ENCODE measurements around the gene MAZ. TPM values are rescaled to one million over a fixed set of nuclear protein-coding genes. Genes with fewer than 3 reads are reported as not detected.

MAZ gene
- total and polyA plus RNA-seq, 7 experiments from 2014 or later = 36.9 to 424 (median 202) TPM

GRCh38 chr16:29812754-29813643 is 6.7 kb downstream of the MAZ start:
- ChIA-PET CTCF (no interaction called here), POLR2A (interaction anchor here (0.9 to 4.0 kb wide), 9 partner anchors 8 to 253 kb away, joined by 3 to 28 read pairs (median 4); partner anchors contain the start of genes ALDOA, KIF22 and MVP)
- ATAC-seq = no peak
- H3K9me3 Mint-ChIP-seq = peaks cover 0 to 7% (median 0%) of the 10 kb centered on the region in 11 donors
- H3K4me1 Mint-ChIP-seq = peaks cover 31 to 75% (median 61%) of the 10 kb centered on the region in 7 donors
- Histone ChIP-seq H3K27ac (ENCODE audit: low read depth, low read length) (no peak overlapping the region), H3K9me3 (ENCODE audit: control insufficient read depth in 2 of 3, low read length in 3 of 3) (no peaks in the 10 kb centered on the region), H3K4me1 (ENCODE audit: control insufficient read depth in 2 of 2, insufficient read depth in 2 of 2, low read length in 2 of 2) (peaks cover 44 to 50% of the 10 kb centered on the region in 2 donors), H3K36me3 (ENCODE audit: control insufficient read depth in 2 of 3, insufficient read depth in 3 of 3, low read length in 3 of 3) (peaks cover 0 to 16% (median 8%) of the 10 kb centered on the region in 3 experiments), H3K27me3 (ENCODE audit: control insufficient read depth in 2 of 2, insufficient read depth in 2 of 2, low read length in 2 of 2) (no peaks in the 10 kb centered on the region), H3K4me3 (ENCODE audit: low read length) (no peak overlapping the region)
- intact Hi-C loops (cut with micrococcal nuclease) = loop anchor here in 1 of 2 donors (10.0 kb wide), 1 partner anchor 218 kb away; no protein-coding TSS in a partner anchor
- H3K27me3 Mint-ChIP-seq = peaks cover 0 to 23% (median 0%) of the 10 kb centered on the region in 5 donors
- H3K4me3 Mint-ChIP-seq = peak overlapping the region; percentile 71 to 96 (median 90)
- peak overlapping the region in 5 of 9 donors; percentile 14 to 80 (median 22) for H3K27ac Mint-ChIP-seq
- no peak for DNase-seq
- peaks cover 0 to 30% (median 4%) of the 10 kb centered on the region in 5 donors for H3K36me3 Mint-ChIP-seq

DNA sequence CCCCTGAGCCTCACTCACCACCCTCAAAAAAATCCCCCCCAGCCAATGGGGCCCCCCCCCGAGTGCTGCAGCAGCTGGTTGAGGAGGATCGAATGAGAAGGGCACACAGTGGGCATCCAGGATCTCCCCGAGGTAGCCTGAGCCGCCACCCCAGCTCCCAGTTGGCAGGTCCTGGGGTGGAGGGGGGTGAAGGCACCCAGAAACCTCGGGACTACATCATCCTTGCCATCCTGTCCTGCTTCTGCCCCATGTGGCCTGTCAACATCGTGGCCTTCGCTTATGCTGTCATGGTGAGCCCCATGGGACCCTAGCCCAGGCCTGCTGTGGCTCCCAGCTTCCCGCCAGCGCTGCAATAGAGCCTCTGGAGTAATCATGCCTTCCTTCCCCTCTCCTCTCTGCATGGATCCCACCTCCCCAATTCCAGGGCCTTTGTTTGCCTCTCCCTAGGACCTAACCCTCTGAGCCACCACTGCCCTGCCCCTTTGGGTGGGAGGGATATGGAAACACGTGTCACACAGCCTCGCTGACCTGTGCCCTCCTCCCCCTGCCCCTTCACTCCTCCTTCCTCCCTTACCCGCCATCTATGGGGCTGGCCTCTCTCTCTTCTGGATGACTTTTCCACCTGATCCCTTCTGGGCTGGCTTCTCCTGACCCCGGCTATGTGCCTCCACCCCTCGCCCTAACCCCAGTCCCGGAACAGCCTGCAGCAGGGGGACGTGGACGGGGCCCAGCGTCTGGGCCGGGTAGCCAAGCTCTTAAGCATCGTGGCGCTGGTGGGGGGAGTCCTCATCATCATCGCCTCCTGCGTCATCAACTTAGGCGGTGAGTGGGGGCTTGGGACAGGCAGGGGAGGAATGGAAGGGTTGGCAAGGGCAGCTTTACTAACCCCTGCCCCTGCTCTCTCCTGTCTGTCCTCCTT is 7.6 kb downstream of the MAZ start:
- H3K4me1 Mint-ChIP-seq = peaks cover 31 to 75% (median 61%) of the 10 kb centered on the region in 7 donors
- intact Hi-C loops (cut with micrococcal nuclease) = loop anchor here in 1 of 2 donors (10.0 kb wide), 1 partner anchor 219 kb away; no protein-coding TSS in a partner anchor
- no peak for DNase-seq

DNA sequence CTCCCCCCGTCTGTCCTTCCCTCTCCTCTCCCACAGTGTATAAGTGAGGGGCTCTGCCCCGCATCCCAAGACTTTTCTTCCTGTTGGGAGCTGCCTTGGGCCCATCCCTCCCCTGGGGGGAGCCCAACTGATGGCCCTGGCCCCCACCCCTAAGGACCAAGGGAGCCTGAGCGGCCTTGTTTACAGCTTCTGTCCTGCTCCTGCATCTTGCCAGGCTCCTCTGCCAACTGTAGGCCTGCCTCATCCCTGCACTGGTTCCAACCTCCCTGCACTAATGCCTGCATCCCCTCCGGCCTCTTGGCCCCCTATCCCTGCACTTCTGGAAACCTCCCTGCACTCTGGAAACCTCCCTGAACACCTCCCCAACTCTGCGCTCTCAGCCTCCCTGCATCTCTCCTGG is 8.3 kb downstream of the MAZ start:
- Histone ChIP-seq H3K9me3 (ENCODE audit: control insufficient read depth in 2 of 3, low read length in 3 of 3) (no peaks in the 10 kb centered on the region), H3K4me3 (ENCODE audit: low read length) (peak overlapping the region; percentile 99), H3K27ac (ENCODE audit: low read depth, low read length) (peak overlapping the region; percentile 92), H3K36me3 (ENCODE audit: control insufficient read depth in 2 of 3, insufficient read depth in 3 of 3, low read length in 3 of 3) (peaks cover 0 to 19% (median 0%) of the 10 kb centered on the region in 3 experiments), H3K27me3 (ENCODE audit: control insufficient read depth in 2 of 2, insufficient read depth in 2 of 2, low read length in 2 of 2) (no peaks in the 10 kb centered on the region), H3K4me1 (ENCODE audit: control insufficient read depth in 2 of 2, insufficient read depth in 2 of 2, low read length in 2 of 2) (peaks cover 36 to 50% of the 10 kb centered on the region in 2 donors)
- Mint-ChIP-seq H3K27me3 (peaks cover 0 to 23% (median 0%) of the 10 kb centered on the region in 5 donors), H3K27ac (peak overlapping the region; percentile 95 to 99 (median 99)), H3K4me3 (peak overlapping the region; percentile 85 to 100 (median 96)), H3K36me3 (peaks cover 4 to 29% (median 6%) of the 10 kb centered on the region in 5 donors), H3K4me1 (peaks cover 37 to 77% (median 65%) of the 10 kb centered on the region in 7 donors), H3K9me3 (peaks cover 0 to 7% (median 0%) of the 10 kb centered on the region in 11 donors)
- no peak for ATAC-seq
- ChIA-PET POLR2A (interaction anchor here (0.6 to 6.7 kb wide), 9 partner anchors 7 to 251 kb away, joined by 3 to 109 read pairs (median 4); partner anchors contain the start of genes ALDOA and MAZ), CTCF (no interaction called here)
- DNase-seq = no peak
- intact Hi-C loops (cut with micrococcal nuclease) = loop anchor here in 1 of 2 donors (10.0 kb wide), 1 partner anchor 220 kb away; no protein-coding TSS in a partner anchor

More for the DNA sequence above, 7.6 kb downstream of the MAZ start:
- Histone ChIP-seq H3K4me1 (ENCODE audit: control insufficient read depth in 2 of 2, insufficient read depth in 2 of 2, low read length in 2 of 2) (peaks cover 42 to 51% of the 10 kb centered on the region in 2 donors), H3K27me3 (ENCODE audit: control insufficient read depth in 2 of 2, insufficient read depth in 2 of 2, low read length in 2 of 2) (no peaks in the 10 kb centered on the region), H3K36me3 (ENCODE audit: control insufficient read depth in 2 of 3, insufficient read depth in 3 of 3, low read length in 3 of 3) (peaks cover 0 to 19% (median 4%) of the 10 kb centered on the region in 3 experiments), H3K4me3 (ENCODE audit: low read length) (no peak overlapping the region), H3K27ac (ENCODE audit: low read depth, low read length) (no peak overlapping the region), H3K9me3 (ENCODE audit: control insufficient read depth in 2 of 3, low read length in 3 of 3) (no peaks in the 10 kb centered on the region)
- peaks cover 0 to 7% (median 0%) of the 10 kb centered on the region in 11 donors for H3K9me3 Mint-ChIP-seq
- ChIA-PET POLR2A (interaction anchor here (0.6 to 4.0 kb wide), 9 partner anchors 7 to 252 kb away, joined by 3 to 44 read pairs (median 4); partner anchors contain the start of genes ALDOA, MVP and TAOK2), CTCF (no interaction called here)
- peaks cover 0 to 23% (median 0%) of the 10 kb centered on the region in 5 donors for H3K27me3 Mint-ChIP-seq
- no peak for ATAC-seq
- peak overlapping the region in 5 of 9 donors; percentile 48 to 99 (median 65) for H3K27ac Mint-ChIP-seq
- H3K4me3 Mint-ChIP-seq = peak overlapping the region in 9 of 10 donors; percentile 19 to 100 (median 51)
- H3K36me3 Mint-ChIP-seq = peaks cover 0 to 29% (median 5%) of the 10 kb centered on the region in 5 donors

- peaks cover 0 to 23% (median 0%) of the 10 kb centered on the region in 5 donors for H3K27me3 Mint-ChIP-seq
- ATAC-seq = peak; percentile 10
- Histone ChIP-seq H3K36me3 (ENCODE audit: control insufficient read depth in 2 of 3, insufficient read depth in 3 of 3, low read length in 3 of 3) (peaks cover 0 to 19% (median 0%) of the 10 kb centered on the region in 3 experiments), H3K4me1 (ENCODE audit: control insufficient read depth in 2 of 2, insufficient read depth in 2 of 2, low read length in 2 of 2) (peaks cover 38 to 50% of the 10 kb centered on the region in 2 donors), H3K27me3 (ENCODE audit: control insufficient read depth in 2 of 2, insufficient read depth in 2 of 2, low read length in 2 of 2) (no peaks in the 10 kb centered on the region), H3K27ac (ENCODE audit: low read depth, low read length) (peak overlapping the region; percentile 92), H3K9me3 (ENCODE audit: control insufficient read depth in 2 of 3, low read length in 3 of 3) (no peaks in the 10 kb centered on the region), H3K4me3 (ENCODE audit: low read length) (peak overlapping the region; percentile 99)
- peaks cover 4 to 31% (median 9%) of the 10 kb centered on the region in 5 donors for H3K36me3 Mint-ChIP-seq
- H3K27ac Mint-ChIP-seq = peak overlapping the region; percentile 95 to 99 (median 99)
- ChIA-PET POLR2A (interaction anchor here (0.5 to 6.7 kb wide), 24 partner anchors 8 to 1265 kb away, joined by 3 to 109 read pairs (median 4); partner anchors contain the start of genes C16orf54, KIF22 and MAZ), CTCF (interaction anchor here (0.6 to 9.4 kb wide), 14 partner anchors 7 to 207 kb away, joined by 3 to 108 read pairs (median 4); partner anchors contain the start of genes C16orf54, MAZ and TMEM219)
- peaks cover 43 to 77% (median 67%) of the 10 kb centered on the region in 7 donors for H3K4me1 Mint-ChIP-seq
- peak overlapping the region; percentile 85 to 100 (median 96) for H3K4me3 Mint-ChIP-seq
- intact Hi-C loops (cut with micrococcal nuclease) = loop anchor here in 1 of 2 donors (5.0 to 10.0 kb wide), 2 partner anchors 207 to 220 kb away; partner anchors contain the start of gene C16orf92
- no peak for DNase-seq
- peaks cover 0 to 7% (median 0%) of the 10 kb centered on the region in 11 donors for H3K9me3 Mint-ChIP-seq
Observed at GRCh38 chr16:29815032-29815721, 8.8 kb downstream of the MAZ start.
